Activated T-helper 1 cell treated with anti-CD3 and anti-CD28 coated beads, Interleukin-12 subunit alpha, Interleukin-12 subunit beta, Interleukin-2, Interleukin-4 antibody, amounts not matched to agents 30 ng/mL and 10 ng/mL and 1 ng/mL, durations not matched to agents 14 hours and 24 hours and 36 hours (primary cell): Measurements from ENCODE around the gene PTAR1. TPM values are rescaled to one million over a fixed set of nuclear protein-coding genes. Genes with fewer than 3 reads are reported as not detected.

ENCODE experiments used
- DNase-seq: peaks from one replicate; pipeline ENCODE4 v3.0.0; 2021; ENCODE audit warnings: low spot score
- H3K27ac Mint-ChIP-seq: one replicate; pipeline ENCODE4 v1.8.0; 2021; ENCODE audit warnings: mild to moderate bottlenecking, mixed read lengths
- H3K27me3 Mint-ChIP-seq: one replicate; pipeline ENCODE4 v1.8.0; 2022; ENCODE audit warnings: mild to moderate bottlenecking, moderate library complexity, mixed read lengths; ENCODE audit not compliant: insufficient read depth
- H3K36me3 Mint-ChIP-seq: one replicate; pipeline ENCODE4 v1.8.0; 2021; ENCODE audit warnings: low read depth, mixed read lengths
- H3K4me1 Mint-ChIP-seq: one replicate; pipeline ENCODE4 v1.8.0; 2021; ENCODE audit warnings: low read depth, mixed read lengths
- H3K4me3 Mint-ChIP-seq: one replicate; pipeline ENCODE4 v1.8.0; 2021; ENCODE audit warnings: mild to moderate bottlenecking, moderate library complexity, mixed read lengths
- H3K9me3 Mint-ChIP-seq: one replicate; pipeline ENCODE4 v1.8.0; 2021; ENCODE audit warnings: mixed read lengths
- intact Hi-C: fragments of 100-400 bp; cut with micrococcal nuclease; formaldehyde crosslinking; loops from one replicate; pipeline ENCODE4 v1.15.1; 2024
- total RNA-seq: library from RNA; stranded (reverse); gene quantifications from 2 replicates; pipeline ENCODE4 v1.2.3, GENCODE V29; 2022

Gene PTAR1
- total RNA-seq, 1 donor from 2014 or later = 47.5 TPM

DNA sequence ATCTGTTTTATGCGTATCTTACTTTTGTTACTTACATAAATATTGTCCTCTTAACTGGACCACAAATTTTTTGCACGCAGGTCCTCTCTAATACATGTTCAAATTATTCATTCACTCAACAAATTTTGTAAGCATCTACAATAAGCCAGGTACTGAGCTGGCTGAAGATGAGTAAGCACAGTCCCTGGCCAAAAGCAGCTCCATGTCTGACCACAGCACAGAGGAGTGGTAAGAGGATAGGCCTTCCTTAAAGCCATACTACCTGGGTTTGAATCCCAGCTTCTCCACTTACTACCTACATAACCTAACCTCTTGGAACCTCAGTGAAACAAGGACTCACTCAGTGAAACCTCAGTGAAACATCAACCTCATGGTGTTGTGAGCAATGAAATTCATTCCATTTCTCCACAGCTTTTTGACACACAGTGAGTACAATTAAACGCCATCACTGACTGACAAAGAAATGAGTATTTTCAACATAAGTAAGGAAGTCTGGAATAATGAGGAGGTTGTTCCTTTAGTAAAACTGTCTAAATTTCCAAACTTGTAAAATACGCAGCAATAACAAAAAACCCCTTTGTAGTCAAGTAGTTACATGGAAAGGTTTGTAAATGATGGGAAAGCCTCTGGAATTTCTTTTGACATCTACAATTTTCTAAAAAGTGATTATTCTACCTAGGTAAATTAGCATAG is 15.0 kb downstream of the PTAR1 start:
- H3K9me3 Mint-ChIP-seq = no peaks in the 10 kb centered on the region
- peaks cover 38% of the 10 kb centered on the region for H3K4me1 Mint-ChIP-seq
- no peaks in the 10 kb centered on the region for H3K27me3 Mint-ChIP-seq
- H3K27ac Mint-ChIP-seq = no peak overlapping the region
- no peak overlapping the region for H3K4me3 Mint-ChIP-seq
- H3K36me3 Mint-ChIP-seq = peaks cover 46% of the 10 kb centered on the region
- intact Hi-C loops = no loop called here
- DNase-seq = no peak

DNA sequence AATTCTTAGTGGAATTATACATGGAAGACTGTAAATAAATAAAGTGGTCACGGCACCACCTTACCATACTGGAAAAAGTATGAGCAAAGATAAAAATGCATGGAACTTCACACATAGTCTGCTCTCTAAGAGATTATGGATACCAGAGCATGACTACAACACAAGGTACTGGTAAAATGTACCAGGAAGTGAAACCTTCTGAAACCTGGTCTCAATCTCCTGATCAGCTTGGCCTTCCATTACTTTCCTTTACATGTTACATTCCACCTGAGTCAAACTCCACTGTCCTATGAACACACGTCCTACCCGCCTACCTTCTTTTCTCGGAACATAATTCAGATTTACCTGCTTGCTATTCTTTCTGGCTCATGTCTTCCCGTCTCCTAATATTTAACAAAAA is 15.9 kb downstream of the PTAR1 start:
- peaks cover 32% of the 10 kb centered on the region for H3K4me1 Mint-ChIP-seq
- no peak overlapping the region for H3K4me3 Mint-ChIP-seq
- intact Hi-C loops = no loop called here
- H3K27ac Mint-ChIP-seq = no peak overlapping the region
- no peak for DNase-seq
- no peaks in the 10 kb centered on the region for H3K27me3 Mint-ChIP-seq
- H3K36me3 Mint-ChIP-seq = peaks cover 45% of the 10 kb centered on the region
- no peaks in the 10 kb centered on the region for H3K9me3 Mint-ChIP-seq

DNA sequence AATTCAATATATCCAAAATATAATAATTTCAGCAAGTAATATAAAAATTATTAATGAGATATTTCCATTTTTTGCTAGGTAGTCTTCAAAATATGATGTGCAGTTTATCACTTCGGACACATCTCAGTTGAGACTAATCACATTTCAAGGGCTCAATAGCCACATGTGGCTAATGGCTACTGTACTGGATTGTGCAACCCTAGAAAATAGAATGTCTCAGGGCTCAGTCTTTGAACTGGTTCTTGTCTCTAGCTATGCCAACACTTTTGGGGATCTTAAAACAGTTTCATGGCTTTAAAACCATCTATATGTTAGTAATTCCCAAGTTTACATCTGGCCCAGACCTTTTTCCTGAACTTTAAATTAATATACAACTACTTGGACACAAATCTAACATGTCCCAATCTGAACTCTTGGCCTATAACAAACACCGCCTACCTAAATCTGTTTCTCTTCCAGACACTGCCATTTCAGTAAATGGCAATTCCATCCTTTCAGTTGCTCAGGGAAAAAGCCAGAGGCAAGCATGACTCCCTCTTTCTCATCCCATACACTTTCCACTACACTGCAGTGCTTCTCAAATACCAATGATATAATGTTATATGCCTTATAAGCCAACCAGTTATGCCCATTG is 18.8 kb downstream of the PTAR1 start:
- Mint-ChIP-seq H3K27ac (no peak overlapping the region), H3K4me1 (peaks cover 18% of the 10 kb centered on the region), H3K27me3 (no peaks in the 10 kb centered on the region), H3K36me3 (peaks cover 40% of the 10 kb centered on the region), H3K9me3 (no peaks in the 10 kb centered on the region), H3K4me3 (no peak overlapping the region)
- no peak for DNase-seq
- intact Hi-C loops = no loop called here

DNA sequence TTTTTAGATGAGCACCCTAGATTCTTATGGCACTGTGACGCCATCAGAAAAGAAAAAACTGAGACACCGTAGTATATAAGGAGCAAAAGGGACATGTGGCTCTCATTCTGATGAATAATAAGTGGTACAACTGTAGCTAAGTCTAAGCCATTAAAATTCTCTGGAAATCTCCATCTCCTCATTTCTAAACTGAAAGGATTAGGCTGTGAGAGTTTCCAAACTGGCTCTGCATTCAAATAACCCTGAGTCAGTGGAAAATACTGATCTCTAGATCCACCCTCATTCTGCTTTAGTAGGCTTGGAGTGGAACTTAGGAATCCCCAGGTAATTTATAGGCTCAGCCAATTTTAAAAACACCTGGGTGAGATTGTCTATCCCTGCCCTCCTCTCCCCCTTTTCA is 28.5 kb downstream of the PTAR1 start:
- Mint-ChIP-seq H3K9me3 (no peaks in the 10 kb centered on the region), H3K4me3 (no peak overlapping the region), H3K36me3 (peaks cover 43% of the 10 kb centered on the region), H3K27me3 (no peaks in the 10 kb centered on the region), H3K27ac (peak overlapping the region; percentile 57), H3K4me1 (peaks cover 24% of the 10 kb centered on the region)
- intact Hi-C loops = loop anchor here (1.0 kb wide), 1 partner anchor 28 kb away; no protein-coding TSS in a partner anchor
- DNase-seq = no peak

DNA sequence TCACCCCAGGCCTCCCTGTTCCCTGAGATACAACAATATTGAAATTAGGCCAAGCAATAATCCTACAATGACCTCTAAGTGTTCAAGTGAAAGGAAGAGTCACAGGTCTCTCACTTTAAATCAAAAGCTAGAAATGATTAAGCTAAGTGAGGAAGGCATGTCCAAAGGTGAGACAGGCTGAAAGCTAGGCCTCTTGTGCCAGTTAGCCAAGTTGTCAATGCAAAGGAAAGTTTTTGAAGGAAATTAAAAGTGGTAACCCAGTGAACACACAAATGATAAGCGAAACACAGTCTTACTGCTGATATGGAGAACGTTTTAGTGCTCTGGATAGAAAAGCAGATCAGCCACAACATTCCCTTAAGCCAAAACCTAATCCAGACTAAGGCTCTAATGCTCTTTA is 39.8 kb downstream of the PTAR1 start:
- no peaks in the 10 kb centered on the region for H3K27me3 Mint-ChIP-seq
- H3K27ac Mint-ChIP-seq = no peak overlapping the region
- H3K36me3 Mint-ChIP-seq = peaks cover 58% of the 10 kb centered on the region
- no peaks in the 10 kb centered on the region for H3K4me1 Mint-ChIP-seq
- no peaks in the 10 kb centered on the region for H3K9me3 Mint-ChIP-seq
- H3K4me3 Mint-ChIP-seq = no peak overlapping the region
- no peak for DNase-seq
- intact Hi-C loops = loop anchor here (5.0 kb wide), 1 partner anchor 37 kb away; no protein-coding TSS in a partner anchor

DNA sequence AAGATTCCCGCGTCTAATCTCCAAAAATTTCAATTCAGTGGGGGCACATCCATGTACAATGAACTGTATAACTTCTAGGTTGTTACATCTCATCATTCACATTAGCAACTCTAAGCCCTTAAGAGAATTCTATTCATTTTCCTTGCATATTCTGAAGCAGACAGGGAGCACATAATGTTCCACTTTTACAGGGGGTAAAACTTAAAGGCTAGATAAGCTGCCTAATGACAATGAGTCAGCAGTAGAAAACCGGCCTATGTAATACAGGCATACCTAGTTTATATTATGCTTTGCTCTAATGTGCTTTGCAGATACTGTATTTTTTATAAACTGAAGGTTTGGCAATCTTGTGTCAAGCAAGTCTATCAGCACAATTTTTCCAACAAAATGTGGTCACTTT is 40.4 kb downstream of the PTAR1 start:
- H3K4me3 Mint-ChIP-seq = no peak overlapping the region
- DNase-seq = no peak
- H3K9me3 Mint-ChIP-seq = no peaks in the 10 kb centered on the region
- H3K36me3 Mint-ChIP-seq = peaks cover 55% of the 10 kb centered on the region
- no peaks in the 10 kb centered on the region for H3K4me1 Mint-ChIP-seq
- H3K27me3 Mint-ChIP-seq = no peaks in the 10 kb centered on the region
- intact Hi-C loops = loop anchor here (5.0 kb wide), 1 partner anchor 38 kb away; no protein-coding TSS in a partner anchor
- no peak overlapping the region for H3K27ac Mint-ChIP-seq

DNA sequence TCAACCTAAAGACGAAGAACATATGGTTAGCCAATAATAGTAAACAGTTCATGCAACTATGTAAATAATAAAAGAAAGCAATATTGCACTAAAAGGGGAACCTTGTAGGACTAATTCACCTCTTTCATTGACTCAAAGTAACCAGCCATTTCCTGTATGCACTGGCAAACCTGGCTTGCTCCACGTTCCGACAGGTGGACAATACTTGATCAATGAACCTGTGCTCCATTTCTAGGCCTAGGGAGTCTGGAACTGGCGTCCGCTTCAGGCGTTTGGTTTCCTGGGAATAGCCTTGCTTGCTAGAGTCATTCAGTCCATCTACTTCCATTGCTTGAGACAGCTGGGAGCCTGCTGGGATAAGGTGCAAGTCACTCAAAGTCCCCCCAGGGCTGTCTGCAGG is 41.6 kb downstream of the PTAR1 start:
- no peaks in the 10 kb centered on the region for H3K27me3 Mint-ChIP-seq
- no peak for DNase-seq
- no peaks in the 10 kb centered on the region for H3K4me1 Mint-ChIP-seq
- no peak overlapping the region for H3K27ac Mint-ChIP-seq
- intact Hi-C loops = loop anchor here (5.0 kb wide), 1 partner anchor 39 kb away; no protein-coding TSS in a partner anchor
- H3K9me3 Mint-ChIP-seq = no peaks in the 10 kb centered on the region
- no peak overlapping the region for H3K4me3 Mint-ChIP-seq
- peaks cover 48% of the 10 kb centered on the region for H3K36me3 Mint-ChIP-seq

DNA sequence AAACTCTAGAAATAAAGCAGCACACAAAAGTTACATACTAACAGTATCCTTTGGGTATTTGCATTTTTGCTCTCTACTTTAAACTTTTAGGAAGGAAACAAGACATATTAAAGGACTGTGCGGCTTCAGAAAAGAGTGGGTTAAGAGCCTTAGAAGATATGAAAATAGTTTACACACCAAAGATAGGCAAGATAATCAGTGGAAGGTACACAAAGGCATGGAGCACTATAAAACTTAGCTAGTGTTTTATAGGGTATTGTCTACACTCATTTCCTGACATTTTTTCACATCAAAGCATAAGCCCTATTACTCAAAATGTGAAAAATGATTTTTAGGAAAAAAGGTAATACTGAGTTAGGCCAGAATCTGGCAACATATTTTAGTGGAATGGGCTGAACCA is 44.0 kb downstream of the PTAR1 start:
- H3K4me3 Mint-ChIP-seq = no peak overlapping the region
- H3K27me3 Mint-ChIP-seq = no peaks in the 10 kb centered on the region
- no peak for DNase-seq
- H3K36me3 Mint-ChIP-seq = peaks cover 33% of the 10 kb centered on the region
- no peaks in the 10 kb centered on the region for H3K9me3 Mint-ChIP-seq
- H3K4me1 Mint-ChIP-seq = no peaks in the 10 kb centered on the region
- H3K27ac Mint-ChIP-seq = no peak overlapping the region
- intact Hi-C loops = loop anchor here (5.0 kb wide), 1 partner anchor 41 kb away; no protein-coding TSS in a partner anchor

DNA sequence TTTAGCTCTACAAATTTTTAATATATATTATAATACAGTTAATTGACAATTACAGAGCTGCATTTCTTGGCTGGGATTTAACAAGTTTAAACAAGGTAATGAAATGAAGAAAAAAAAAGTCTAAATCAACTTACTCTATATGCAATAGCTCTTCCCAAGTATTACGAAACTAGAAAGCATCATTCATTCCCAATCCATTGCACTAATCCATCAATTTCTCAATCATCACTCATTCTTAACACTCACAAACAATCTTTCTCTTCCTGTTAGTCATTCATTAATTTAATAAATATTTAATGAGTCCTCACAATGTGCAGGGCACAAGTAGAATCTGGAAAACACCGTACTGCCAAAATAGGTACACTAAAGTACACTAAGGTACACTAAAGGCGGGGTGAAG is 44.7 kb downstream of the PTAR1 start:
- no peaks in the 10 kb centered on the region for H3K9me3 Mint-ChIP-seq
- H3K27me3 Mint-ChIP-seq = no peaks in the 10 kb centered on the region
- intact Hi-C loops = loop anchor here (5.0 kb wide), 1 partner anchor 42 kb away; no protein-coding TSS in a partner anchor
- no peak overlapping the region for H3K4me3 Mint-ChIP-seq
- H3K4me1 Mint-ChIP-seq = no peaks in the 10 kb centered on the region
- H3K27ac Mint-ChIP-seq = no peak overlapping the region
- no peak for DNase-seq
- peaks cover 30% of the 10 kb centered on the region for H3K36me3 Mint-ChIP-seq

DNA sequence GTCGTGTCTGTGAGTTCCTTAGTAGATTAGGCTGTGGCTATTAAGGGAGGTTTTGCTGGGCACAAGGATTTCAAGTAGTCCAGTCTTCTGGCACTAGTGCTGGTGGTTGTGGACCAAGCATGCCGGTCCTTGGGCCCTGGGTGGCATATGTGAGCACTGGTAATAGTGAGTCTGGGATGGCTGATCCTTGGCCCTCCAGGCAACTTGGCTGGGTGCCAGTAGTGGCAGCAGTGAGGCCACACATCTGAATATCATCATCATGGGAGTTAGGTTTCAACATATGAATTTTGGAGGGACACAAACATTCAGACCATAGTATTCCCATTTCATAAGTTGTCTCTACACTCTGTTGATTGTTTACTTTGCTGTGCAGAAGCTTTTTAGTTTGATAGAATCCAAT is 62.3 kb downstream of the PTAR1 start:
- Mint-ChIP-seq H3K9me3 (peaks cover 33% of the 10 kb centered on the region), H3K4me1 (no peaks in the 10 kb centered on the region), H3K4me3 (no peak overlapping the region), H3K27me3 (peaks cover 14% of the 10 kb centered on the region), H3K36me3 (no peaks in the 10 kb centered on the region), H3K27ac (no peak overlapping the region)
- intact Hi-C loops = no loop called here
- no peak for DNase-seq

DNA sequence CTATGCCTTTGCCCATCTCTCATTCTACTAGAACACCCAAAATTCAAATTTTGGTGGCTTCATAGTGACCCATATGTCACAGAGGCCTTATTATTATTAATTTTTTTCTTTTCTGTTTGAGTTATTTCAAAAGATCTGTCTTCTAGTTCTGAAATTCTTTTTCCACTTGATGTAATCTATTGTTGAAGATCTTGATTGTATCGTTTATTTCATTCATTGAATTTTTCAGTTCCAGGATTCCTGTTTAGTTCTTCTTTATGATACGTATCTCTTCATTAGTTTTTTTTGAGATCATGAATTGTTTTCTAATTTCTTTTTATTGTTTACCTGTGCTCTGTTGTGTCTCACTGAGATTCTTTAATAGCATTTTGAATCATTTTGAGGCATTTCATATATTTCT is 63.0 kb downstream of the PTAR1 start:
- Mint-ChIP-seq H3K27ac (no peak overlapping the region), H3K27me3 (peaks cover 14% of the 10 kb centered on the region), H3K4me3 (no peak overlapping the region), H3K9me3 (peaks cover 30% of the 10 kb centered on the region), H3K36me3 (no peaks in the 10 kb centered on the region), H3K4me1 (no peaks in the 10 kb centered on the region)
- no peak for DNase-seq
- intact Hi-C loops = no loop called here

DNA sequence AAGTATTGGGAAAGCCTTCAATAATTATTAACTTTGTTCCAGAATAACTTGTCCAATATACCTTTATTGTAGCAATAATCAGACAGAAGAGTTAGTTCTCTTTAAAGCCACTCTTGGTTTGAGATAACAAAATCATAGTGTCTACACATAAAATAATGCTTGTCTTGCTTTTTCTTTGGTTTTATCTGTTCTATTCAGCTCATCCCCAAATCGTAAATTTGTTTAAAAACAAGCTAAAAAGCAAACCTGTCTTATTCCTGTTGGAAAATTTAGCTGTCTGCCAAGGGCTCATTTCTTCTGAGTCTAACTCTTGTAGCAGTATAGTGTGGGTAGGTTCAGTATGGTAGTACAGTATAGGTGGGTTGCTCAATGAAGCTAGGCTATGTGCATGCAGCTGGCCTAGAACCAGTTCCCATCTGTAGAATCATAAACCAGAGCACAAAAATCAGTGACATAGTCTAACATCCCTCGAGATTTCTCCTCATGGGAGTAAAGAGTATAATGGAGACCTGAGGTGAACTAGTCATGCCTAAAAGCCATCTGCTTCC is 69.7 kb downstream of the PTAR1 start:
- no peak for DNase-seq
- Mint-ChIP-seq H3K9me3 (no peaks in the 10 kb centered on the region), H3K4me3 (no peak overlapping the region), H3K27me3 (peaks cover 21% of the 10 kb centered on the region), H3K36me3 (no peaks in the 10 kb centered on the region), H3K27ac (no peak overlapping the region), H3K4me1 (no peaks in the 10 kb centered on the region)
- intact Hi-C loops = no loop called here

DNA sequence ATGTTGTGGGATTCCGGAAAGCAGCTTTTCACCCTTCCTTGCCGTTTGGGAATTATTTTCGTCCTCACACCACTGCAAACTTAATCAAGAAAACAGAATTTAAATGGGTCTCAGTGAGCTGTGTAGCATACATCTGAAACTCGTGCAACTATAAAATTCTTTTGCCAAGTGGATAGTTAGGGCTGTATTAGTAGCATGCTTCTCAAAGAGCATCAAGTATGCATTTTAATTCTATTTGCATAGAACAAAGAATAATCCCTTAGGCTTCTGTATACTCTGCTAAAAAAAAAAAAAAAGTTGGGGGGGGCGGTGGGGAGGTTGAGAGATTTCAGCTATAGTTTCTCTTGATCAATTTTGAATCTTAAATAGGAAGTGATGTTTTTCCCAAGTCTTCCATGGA is 75.9 kb downstream of the PTAR1 start:
- Mint-ChIP-seq H3K27me3 (peaks cover 7% of the 10 kb centered on the region), H3K4me3 (no peak overlapping the region), H3K27ac (no peak overlapping the region), H3K36me3 (no peaks in the 10 kb centered on the region), H3K4me1 (no peaks in the 10 kb centered on the region), H3K9me3 (no peaks in the 10 kb centered on the region)
- no peak for DNase-seq
- intact Hi-C loops = no loop called here
